LNCAP (cell line): ENCODE measurements around the gene TNS1.

ENCODE experiments used
- CTCF ChIP-seq: fragments of 450-650 bp; IDR thresholded peaks from 2 replicates; pipeline ENCODE4 v1.5.1; 2017; ENCODE audit warnings: mild to moderate bottlenecking

TNS1 gene

GRCh38 chr2:217915706-217916105, 87.1 kb downstream of the TNS1 start:
- no peak for TF ChIP-seq CTCF

GRCh38 chr2:217914878-217915277, 87.9 kb downstream of the TNS1 start:
- TF ChIP-seq CTCF: no peak

GRCh38 chr2:217914078-217914477, 88.7 kb downstream of the TNS1 start:
- no peak for TF ChIP-seq CTCF

GRCh38 chr2:217913436-217913835, 89.4 kb downstream of the TNS1 start:
- TF ChIP-seq CTCF: no peak

- no peak for TF ChIP-seq CTCF
Observed at GRCh38 chr2:217912098-217913024, 90.4 kb downstream of the TNS1 start.

- TF ChIP-seq CTCF: no peak
Observed at GRCh38 chr2:217911283-217912097, 91.3 kb downstream of the TNS1 start.

GRCh38 chr2:217910875-217911212, 92.0 kb downstream of the TNS1 start:
- no peak for TF ChIP-seq CTCF
